Urinary bladder (tissue), 4 donors: ENCODE measurements around the gene SCFD2. TPM values are rescaled to one million over a fixed set of nuclear protein-coding genes. Genes with fewer than 3 reads are reported as not detected.
"Not testable (repeated sequence)": the region's sequence is repeated elsewhere in the genome, so short reads cannot be mapped to it uniquely, and the experiment has no call there.

Experiments used
- DNase-seq: peaks from one replicate; pipeline ENCODE4 v3.0.0-alpha.2; 2015; ENCODE audit errors: extremely low spot score
- H3K27ac ChIP-seq: one replicate; pipeline ENCODE4 v1.5.1; 2013; ENCODE audit warnings: low read depth, mild to moderate bottlenecking, moderate library complexity
- H3K36me3 ChIP-seq: one replicate; pipeline ENCODE4 v1.6.1; 2013; ENCODE audit warnings: mild to moderate bottlenecking, moderate library complexity; ENCODE audit not compliant: insufficient read depth
- H3K4me1 ChIP-seq: one replicate; pipeline ENCODE4 v1.6.1; 2013; ENCODE audit warnings: mild to moderate bottlenecking, moderate library complexity; ENCODE audit not compliant: insufficient read depth
- H3K4me3 ChIP-seq: one replicate; pipeline ENCODE4 v1.5.1; 2013; ENCODE audit warnings: low read depth, low read length
- WGBS: extraction: QIAGEN DNeasy Blood & Tissue Kit; methylation state at CpG from one replicate; pipeline ENCODE4 v1.1.7; 2013; 5-methylcytosine and 5-hydroxymethylcytosine counted together
- polyA plus RNA-seq: library from polyadenylated mRNA; stranded (reverse); fragments of 200-250 nt; gene quantifications from one replicate; pipeline ENCODE4 v1.2.3, GENCODE V29; 2013
- total RNA-seq: library from RNA; depleted of rRNA; stranded (reverse); fragments of >200 nt; gene quantifications from one replicate; pipeline ENCODE4 v1.2.3, GENCODE V29; 2014
- donor health status: healthy with polysubstance abuse.
- donor health status: healthy.

SCFD2 gene
- total and polyA plus RNA-seq, 2 donors, result 8.1 to 23.8 TPM

- Histone ChIP-seq H3K36me3 (no peaks in the 10 kb centered on the region), H3K4me3 (no peak overlapping the region), H3K4me1 (no peaks in the 10 kb centered on the region), H3K27ac (no peak overlapping the region)
- whole genome bisulfite sequencing, result 95% methylated on average over 1 of the region's 1 CpG
- DNase-seq, result no peak
Measured at GRCh38 chr4:53362093-53362492, 3.8 kb downstream of the SCFD2 start.

GRCh38 chr4:53361451-53361850 is 4.4 kb downstream of the SCFD2 start:
- H3K36me3 ChIP-seq, result no peaks in the 10 kb centered on the region
- 77% methylated on average over 3 of the region's 3 CpGs for WGBS
- no peaks in the 10 kb centered on the region for H3K4me1 ChIP-seq
- no peak overlapping the region for H3K4me3 ChIP-seq
- no peak overlapping the region for H3K27ac ChIP-seq
- no peak for DNase-seq

GRCh38 chr4:53355930-53356521 is 9.8 kb downstream of the SCFD2 start:
- no peak overlapping the region for H3K4me3 ChIP-seq
- H3K27ac ChIP-seq, result no peak overlapping the region
- H3K4me1 ChIP-seq, result no peaks in the 10 kb centered on the region
- no peaks in the 10 kb centered on the region for H3K36me3 ChIP-seq
- no peak for DNase-seq

GRCh38 chr4:53354012-53354722 is 11.7 kb downstream of the SCFD2 start:
- Histone ChIP-seq H3K4me1 (no peaks in the 10 kb centered on the region), H3K27ac (no peak overlapping the region), H3K36me3 (no peaks in the 10 kb centered on the region), H3K4me3 (no peak overlapping the region)
- no peak for DNase-seq
- 95% methylated on average over 32 of the region's 32 CpGs for WGBS

- WGBS, result 57% methylated on average over 4 of the region's 4 CpGs
- H3K36me3 ChIP-seq, result no peaks in the 10 kb centered on the region
- no peak overlapping the region for H3K4me3 ChIP-seq
- no peak overlapping the region for H3K27ac ChIP-seq
- no peak for DNase-seq
- H3K4me1 ChIP-seq, result no peaks in the 10 kb centered on the region
Measured at GRCh38 chr4:53349091-53349491, 16.8 kb downstream of the SCFD2 start.

- DNase-seq, result no peak
- H3K36me3 ChIP-seq, result no peaks in the 10 kb centered on the region
- no peaks in the 10 kb centered on the region for H3K4me1 ChIP-seq
- H3K27ac ChIP-seq, result no peak overlapping the region
- WGBS, result 48% methylated on average over 1 of the region's 1 CpG
- no peak overlapping the region for H3K4me3 ChIP-seq
Measured at GRCh38 chr4:53348046-53348445, 17.8 kb downstream of the SCFD2 start.

- no peak overlapping the region for H3K4me3 ChIP-seq
- no peak overlapping the region for H3K27ac ChIP-seq
- no peaks in the 10 kb centered on the region for H3K4me1 ChIP-seq
- no peaks in the 10 kb centered on the region for H3K36me3 ChIP-seq
- 36% methylated on average over 5 of the region's 5 CpGs for WGBS
- DNase-seq, result no peak
Measured at GRCh38 chr4:53346920-53347852, 18.7 kb downstream of the SCFD2 start.

GRCh38 chr4:53346392-53346791 is 19.5 kb downstream of the SCFD2 start:
- DNase-seq, H3K27ac ChIP-seq, H3K36me3 ChIP-seq, H3K4me3 ChIP-seq, H3K4me1 ChIP-seq: not testable (repeated sequence)
- 86% methylated on average over 2 of the region's 2 CpGs for WGBS

- DNase-seq, H3K27ac ChIP-seq, H3K4me3 ChIP-seq, H3K36me3 ChIP-seq, H3K4me1 ChIP-seq: not testable (repeated sequence)
- 94% methylated on average over 12 of the region's 12 CpGs for WGBS
Measured at GRCh38 chr4:53340145-53340544, 25.7 kb downstream of the SCFD2 start.

- not testable (repeated sequence) for H3K36me3 ChIP-seq, H3K4me3 ChIP-seq, H3K4me1 ChIP-seq, DNase-seq, H3K27ac ChIP-seq
- WGBS, result 97% methylated on average over 6 of the region's 6 CpGs
Measured at GRCh38 chr4:53334916-53335315, 30.9 kb downstream of the SCFD2 start.

- DNase-seq, result no peak
- Histone ChIP-seq H3K4me1 (peaks cover 2% of the 10 kb centered on the region), H3K36me3 (no peaks in the 10 kb centered on the region), H3K27ac (no peak overlapping the region), H3K4me3 (no peak overlapping the region)
- 92% methylated on average over 3 of the region's 3 CpGs for WGBS
Measured at GRCh38 chr4:53326535-53326934, 39.3 kb downstream of the SCFD2 start.

GRCh38 chr4:53322696-53323095 is 43.2 kb downstream of the SCFD2 start:
- no peak overlapping the region for H3K4me3 ChIP-seq
- H3K4me1 ChIP-seq, result peaks cover 2% of the 10 kb centered on the region
- DNase-seq, result no peak
- H3K27ac ChIP-seq, result no peak overlapping the region
- H3K36me3 ChIP-seq, result no peaks in the 10 kb centered on the region

GRCh38 chr4:53321984-53322289 is 43.9 kb downstream of the SCFD2 start:
- 90% methylated on average over 2 of the region's 2 CpGs for WGBS
- no peak for DNase-seq
- H3K4me3 ChIP-seq, result no peak overlapping the region
- H3K36me3 ChIP-seq, result no peaks in the 10 kb centered on the region
- no peak overlapping the region for H3K27ac ChIP-seq
- peaks cover 2% of the 10 kb centered on the region for H3K4me1 ChIP-seq
